ENCODE data around the gene IDH3G.
"Not testable (repeated sequence)": the region's sequence is repeated elsewhere in the genome, so short reads cannot be mapped to it uniquely, and the experiment has no call there.

Gene IDH3G

DNA sequence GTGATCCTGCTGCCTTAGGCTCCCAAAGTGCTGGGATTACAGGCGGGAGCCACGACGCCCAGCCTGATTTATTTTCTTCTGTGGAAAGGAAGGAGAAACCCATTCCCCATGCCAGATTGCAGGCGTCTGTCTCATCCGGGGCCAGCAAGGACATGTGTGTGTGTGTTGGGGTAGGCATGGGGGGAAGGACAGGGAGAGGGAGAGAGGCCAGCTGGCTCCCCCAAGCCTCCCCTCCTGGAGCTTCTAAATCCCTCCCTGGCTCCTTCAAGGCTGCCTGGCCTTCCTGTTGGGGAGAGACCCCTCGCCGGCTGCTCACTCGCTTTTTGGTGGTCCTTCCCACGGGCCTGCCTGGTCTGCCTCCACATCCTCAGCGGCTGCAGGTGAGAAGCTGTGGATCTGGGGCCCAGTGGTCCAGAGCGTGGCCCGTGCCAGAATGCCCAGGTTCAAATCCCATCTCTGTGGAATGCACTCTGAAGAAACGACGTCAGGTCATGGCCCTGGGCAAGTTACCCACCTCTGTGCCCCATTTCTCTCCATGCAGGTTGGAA, 31.5 kb downstream of the IDH3G start:
- no peak for DNase-seq (ENCODE audit: low read depth in 2 of 2)

DNA sequence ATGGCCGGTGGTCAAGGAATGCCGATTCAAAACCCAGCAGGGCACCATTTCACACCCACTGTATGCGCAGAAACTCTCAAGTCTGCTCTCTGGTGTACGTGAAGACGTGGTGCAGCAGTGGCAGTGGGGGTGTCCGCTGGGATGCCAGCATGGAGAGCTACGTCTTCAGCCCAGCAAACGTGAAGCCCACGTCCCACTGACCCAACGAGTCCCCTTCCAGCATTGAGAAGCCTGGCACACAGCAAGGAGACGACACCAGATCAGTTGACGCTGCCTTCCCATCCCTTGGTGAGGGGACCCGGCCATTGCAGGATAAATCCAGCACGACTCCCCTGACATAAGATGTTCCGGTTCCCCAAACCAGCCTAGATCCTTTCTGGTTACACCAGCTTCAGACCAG, 32.3 kb downstream of the IDH3G start:
- DNase-seq (ENCODE audit: low read depth in 2 of 2) = no peak

DNA sequence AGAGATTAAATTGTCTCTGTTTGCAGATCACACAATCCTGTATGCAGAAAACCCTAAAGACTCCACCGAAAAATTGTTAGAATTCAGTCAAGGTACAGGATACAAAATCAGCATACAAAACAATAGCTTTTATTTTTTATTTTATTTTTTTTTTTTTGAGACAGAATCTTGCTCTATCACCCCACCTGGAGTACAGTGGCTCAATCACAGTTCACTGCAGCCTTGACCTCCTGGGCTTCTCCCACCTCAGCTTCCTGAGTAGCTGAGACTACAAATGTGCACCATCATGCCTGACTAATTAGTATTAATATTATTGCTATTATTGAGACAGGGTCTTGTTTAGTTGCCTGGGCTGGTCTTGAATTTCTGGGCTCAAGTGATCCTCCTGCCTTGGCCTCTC, 39.0 kb downstream of the IDH3G start:
- no peak for DNase-seq (ENCODE audit: low read depth in 2 of 2)

DNA sequence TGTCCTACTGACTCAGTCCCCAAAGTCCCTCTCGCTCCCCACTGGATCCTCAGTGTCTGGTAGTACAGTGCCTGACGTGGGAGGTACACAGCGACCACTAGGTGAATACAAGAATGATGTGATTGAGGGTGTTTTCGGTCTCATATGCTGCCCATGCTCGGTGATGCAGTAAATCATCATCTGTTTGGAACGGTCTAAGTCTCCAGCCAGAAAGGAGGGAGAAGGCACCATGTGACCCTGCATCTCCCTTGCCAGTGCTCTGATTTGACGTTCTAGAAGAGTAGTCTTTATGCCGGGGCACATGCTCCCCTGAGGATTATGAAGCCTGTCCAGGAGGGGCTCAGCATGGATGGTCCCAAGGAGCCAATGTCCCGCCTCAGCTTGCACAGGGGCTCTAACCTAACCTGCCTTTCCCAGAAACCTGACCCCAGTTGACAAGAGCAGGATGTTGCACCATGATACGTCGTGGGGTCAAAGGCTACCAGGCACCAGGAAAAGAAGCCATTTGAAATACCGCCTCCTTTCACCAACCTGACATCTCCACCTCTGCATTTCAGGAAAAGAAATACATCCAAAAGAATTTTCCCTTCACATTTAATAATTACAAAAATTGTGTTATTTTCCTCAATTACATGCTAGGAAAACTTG, 43.9 kb downstream of the IDH3G start:
- DNase-seq (ENCODE audit: low read depth in 2 of 2) = no peak

DNA sequence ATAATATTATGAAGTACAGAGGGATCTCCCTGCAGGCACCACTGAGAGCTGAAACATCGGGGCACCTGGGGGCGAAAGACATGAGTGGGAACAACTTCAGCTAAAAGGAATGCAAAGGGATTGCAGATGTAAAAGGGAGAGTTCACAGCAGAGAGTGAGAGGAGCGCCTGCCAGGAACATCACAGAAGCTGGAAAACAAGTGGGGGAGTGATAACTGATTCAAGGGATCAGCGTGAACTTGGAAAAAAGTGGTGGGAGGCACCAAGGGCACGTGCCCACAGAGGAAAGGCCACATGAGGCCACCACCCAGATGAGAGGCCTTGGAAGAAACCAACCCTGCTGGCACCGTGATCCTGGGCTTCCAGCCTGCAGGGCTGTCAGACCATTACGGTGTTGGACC, 45.2 kb downstream of the IDH3G start:
- DNase-seq (ENCODE audit: low read depth in 2 of 2) = not testable (repeated sequence)

DNA sequence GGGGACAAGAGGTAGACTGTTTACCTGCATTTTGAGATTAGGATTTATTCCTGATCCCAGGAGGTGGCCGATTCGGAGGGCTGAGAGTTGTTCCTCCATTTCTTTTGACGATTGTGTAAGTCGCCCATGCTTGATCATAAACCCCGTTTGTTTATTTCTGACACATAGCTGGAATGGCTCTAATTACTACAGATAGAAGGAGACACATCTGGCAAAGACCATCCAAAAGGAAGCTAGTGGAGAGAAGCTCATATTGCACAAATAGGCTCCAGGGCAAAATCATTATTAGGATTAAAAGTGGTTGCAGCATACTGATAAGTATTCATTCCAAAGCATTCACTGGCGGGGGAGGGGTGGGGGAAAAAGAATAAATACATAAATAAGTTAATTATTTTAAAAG, 47.2 kb downstream of the IDH3G start:
- not testable (repeated sequence) for DNase-seq (ENCODE audit: low read depth in 2 of 2)

DNA sequence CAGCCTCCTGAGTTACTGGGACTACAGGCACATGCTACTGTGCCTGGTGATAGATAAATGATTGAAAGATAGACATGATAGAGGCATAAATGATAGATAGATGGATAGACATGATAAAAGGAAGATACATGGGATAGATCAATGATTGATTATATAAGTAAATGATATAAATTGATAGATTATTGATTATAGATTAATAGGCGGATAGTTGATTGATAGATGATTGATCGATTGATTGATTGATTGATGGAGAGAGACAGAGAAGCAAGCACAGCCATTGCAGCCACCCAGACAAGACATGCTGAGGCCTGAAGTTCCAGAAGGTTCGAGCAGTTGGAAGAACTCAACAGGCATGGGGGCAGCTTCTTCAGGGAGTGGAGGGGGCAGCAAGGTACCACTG, 47.8 kb downstream of the IDH3G start:
- no peak for DNase-seq (ENCODE audit: low read depth in 2 of 2)

DNA sequence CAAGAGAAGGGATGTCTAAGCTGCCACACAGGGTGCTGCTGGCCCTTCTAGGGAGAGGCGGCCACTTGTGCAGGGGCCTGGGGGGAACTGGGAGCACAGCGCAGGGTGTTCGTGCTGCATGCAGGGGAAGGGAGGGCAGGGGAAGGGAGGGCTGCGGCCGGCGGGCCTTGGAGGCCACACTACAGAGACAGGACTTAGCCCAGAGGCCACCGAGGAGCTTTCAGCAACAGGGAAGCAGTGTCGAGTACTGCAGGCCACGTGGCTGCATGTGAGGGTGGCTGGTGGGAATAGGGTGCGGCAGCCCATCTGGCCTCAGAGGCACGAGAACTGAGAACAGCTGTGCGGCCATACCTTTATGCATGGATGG, 49.1 kb downstream of the IDH3G start:
- not testable (repeated sequence) for DNase-seq (ENCODE audit: low read depth in 2 of 2)

DNA sequence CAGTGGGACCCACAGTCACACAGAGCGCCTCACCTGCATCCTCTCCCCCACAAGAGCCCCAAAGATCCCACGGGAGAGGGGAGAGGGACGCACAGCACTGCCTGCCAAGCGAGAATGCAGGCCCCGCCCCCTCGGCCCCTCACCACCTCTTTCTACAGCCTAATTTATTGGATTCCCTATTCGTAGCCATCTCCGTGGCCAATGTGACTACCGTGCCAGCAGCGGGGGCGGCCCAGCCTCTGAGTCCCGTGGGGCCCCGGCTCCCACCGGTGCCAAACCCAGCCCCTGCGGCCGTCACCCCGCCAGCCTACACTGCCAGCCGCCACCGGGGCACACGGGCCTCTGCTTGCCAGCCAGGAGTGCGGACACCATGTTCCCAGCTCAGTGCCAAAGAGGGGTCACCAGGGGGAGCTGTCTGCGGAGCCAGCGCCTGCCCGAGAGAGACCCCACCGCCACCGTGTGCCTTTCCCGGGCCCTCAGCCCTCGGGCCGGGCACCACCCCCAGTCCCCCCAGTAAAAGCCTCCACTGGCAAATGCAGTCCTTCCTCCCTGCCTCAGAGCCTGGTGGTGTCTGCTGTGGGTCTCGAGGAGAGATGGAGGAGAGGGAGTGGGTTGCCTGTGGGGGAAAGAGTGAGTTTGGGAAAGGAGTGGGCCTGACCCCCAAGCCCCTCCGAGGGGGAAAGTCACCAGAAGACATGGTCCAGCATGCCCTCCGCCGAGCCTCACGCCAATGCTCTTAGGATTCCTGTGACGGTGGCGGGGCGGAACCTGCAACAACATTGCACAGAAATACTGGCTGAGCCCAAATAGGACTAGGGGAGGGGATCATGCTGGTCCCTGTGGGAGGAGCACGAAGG, 49.7 kb downstream of the IDH3G start:
- DNase-seq (ENCODE audit: low read depth in 2 of 2) = no peak

DNA sequence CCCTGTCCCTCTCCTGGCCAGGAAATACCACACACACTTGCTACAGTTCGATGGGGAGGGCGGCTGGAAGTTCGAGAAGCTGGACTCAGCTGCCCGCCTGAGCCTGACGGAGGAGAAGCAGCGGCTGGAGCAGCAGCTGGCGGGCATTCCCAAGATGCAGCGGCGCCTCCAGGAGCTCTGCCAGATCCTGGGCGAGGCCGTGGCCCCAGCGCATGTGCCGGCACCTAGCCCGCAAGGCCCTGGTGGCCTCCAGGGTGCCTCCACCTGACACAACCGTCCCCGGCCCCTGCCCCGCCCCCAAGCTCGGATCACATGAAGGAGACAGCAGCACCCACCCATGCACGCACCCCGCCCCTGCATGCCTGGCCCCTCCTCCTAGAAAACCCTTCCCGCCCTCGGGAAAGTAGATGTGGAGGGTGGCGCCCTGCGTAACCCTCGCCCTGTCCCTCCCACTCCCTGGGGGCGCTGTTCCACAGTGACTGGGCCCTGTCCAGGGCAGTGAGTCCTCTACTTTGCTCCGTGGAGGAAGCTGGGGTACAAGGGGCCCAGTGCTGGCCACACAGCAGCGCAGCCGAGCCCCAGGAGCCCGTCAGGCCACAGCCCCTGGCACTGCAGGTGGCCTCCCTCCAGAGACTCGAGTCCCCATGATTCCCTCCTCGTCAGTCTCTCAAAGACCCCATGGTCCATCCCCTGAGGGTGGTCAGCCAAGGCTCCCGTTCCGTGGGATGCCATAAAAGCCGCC, 50.5 kb downstream of the IDH3G start:
- not testable (repeated sequence) for DNase-seq (ENCODE audit: low read depth in 2 of 2)

DNA sequence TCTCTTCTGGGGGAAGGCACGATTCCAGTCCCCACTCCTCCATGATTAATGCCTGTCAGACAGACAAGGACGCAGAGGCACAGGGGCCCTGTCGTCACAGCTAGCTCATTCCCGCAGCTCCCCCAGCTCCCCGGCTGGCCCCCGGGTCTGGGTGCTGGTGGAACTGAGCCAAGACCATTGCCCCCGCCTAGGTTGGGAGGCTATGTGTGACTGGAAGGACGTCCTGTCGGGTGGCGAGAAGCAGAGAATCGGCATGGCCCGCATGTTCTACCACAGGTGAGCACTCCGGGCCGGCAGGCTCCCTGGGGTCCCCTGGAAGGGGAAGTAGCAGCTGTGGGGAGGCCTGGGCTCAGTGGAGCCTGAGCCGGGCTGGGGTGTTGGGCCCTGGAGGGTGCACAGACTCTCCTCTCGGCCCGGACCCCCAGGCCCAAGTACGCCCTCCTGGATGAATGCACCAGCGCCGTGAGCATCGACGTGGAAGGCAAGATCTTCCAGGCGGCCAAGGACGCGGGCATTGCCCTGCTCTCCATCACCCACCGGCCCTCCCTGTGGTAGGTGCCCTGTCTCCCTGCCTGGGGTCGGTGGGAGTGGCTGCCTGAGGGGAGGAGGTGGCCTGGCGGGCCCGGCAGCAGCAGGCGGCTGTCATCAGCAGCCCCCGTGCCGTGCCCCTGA, 51.2 kb downstream of the IDH3G start:
- not testable (repeated sequence) for DNase-seq (ENCODE audit: low read depth in 2 of 2)

DNA sequence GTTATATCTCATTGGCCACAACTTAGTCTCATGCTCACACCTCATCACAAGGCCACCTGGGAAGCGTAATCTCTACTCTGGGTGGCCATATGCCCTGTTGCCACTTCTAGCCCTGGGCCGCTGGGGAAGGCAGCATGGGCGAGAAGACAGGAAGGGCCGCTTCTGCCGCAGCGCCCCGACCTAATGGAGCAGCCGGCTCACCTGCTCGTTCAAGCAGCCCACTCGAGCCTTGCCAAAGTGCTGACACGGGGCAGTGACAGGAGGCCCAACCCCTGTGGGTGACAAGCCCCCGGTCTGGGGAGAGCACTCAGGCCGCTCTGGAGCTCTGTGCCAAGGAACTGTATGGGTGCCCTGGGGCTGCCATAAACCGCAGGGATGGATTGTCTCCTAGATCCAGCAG, 52.1 kb downstream of the IDH3G start:
- DNase-seq (ENCODE audit: low read depth in 2 of 2) = not testable (repeated sequence)

DNA sequence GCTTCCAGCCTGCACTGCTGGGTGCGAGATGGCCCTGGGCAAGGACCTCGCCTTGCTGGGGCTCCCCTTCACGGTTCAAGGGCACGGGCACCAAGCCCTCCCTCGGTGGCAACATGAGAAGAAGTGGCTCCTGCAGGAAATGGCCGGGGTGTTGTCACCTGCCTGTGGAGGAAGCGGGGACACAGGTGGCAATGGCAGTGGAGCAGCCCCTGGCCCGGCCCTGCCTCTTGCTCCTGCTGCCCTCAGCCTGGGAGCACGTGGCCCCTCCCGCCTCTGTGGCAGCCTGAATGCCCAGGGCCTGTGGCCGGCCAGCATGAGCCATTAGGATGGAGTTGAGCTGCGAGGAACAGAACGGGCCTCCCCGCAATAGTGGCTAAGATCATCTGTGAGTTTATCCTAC, 52.7 kb downstream of the IDH3G start:
- no peak for DNase-seq (ENCODE audit: low read depth in 2 of 2)

DNA sequence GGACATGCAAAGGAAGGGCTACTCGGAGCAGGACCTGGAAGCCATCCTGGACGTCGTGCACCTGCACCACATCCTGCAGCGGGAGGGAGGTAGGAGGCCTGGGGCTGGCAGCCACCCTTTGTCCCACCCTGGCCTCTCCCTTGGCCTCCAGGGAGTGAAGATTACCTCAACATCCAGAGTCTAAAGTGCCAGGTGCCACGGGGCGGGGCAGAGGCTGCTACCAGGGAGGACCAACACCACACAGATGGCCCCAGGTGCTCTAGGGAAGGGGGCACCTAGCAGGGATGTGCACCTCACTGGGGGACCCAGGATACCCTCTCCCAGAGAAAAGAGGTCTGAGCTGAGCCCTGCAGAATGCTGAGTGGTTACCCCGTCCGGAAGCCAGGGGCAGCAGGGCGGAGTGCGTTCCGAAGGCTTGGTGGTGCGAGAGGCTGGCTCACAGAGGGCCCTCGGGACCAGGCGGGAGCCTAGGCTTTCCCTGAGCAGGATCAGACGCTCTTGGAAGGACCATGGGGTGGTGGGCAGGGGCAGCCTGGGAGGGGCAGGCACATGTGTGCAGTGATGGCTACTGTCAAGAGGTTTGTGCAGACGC, 53.4 kb downstream of the IDH3G start:
- DNase-seq (ENCODE audit: low read depth in 2 of 2) = no peak

DNA sequence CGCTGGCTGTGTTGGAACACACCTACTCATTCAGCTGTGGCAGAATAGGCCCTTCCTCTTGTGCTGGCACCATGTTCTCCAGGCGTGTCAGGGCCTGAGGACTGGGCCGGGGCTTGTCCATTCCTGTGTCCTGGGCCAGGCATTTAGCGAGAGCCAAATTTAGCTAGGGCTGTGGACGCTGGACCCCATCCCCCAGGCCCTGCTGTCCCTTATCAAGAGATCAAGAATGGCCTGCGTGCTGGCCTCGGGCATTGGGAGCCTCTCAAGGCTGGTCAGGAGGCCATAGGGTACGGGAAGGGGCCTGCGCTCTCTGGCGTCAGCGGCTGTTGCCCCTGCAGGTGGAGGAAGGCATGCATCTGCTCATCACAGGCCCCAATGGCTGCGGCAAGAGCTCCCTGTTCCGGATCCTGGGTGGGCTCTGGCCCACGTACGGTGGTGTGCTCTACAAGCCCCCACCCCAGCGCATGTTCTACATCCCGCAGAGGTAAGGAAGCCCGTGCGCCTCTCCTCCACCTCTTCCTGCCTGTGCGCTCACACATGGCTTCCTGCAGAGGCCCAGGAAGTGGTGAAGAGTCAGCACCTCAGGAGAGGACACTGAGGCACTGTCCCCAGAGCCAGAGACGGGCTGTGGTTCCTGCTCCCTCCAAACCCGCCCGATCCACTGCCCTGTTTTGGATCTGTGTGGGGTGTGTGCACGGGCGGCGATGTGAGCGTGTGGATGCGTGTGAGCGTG, 54.3 kb downstream of the IDH3G start:
- no peak for DNase-seq (ENCODE audit: low read depth in 2 of 2)

DNA sequence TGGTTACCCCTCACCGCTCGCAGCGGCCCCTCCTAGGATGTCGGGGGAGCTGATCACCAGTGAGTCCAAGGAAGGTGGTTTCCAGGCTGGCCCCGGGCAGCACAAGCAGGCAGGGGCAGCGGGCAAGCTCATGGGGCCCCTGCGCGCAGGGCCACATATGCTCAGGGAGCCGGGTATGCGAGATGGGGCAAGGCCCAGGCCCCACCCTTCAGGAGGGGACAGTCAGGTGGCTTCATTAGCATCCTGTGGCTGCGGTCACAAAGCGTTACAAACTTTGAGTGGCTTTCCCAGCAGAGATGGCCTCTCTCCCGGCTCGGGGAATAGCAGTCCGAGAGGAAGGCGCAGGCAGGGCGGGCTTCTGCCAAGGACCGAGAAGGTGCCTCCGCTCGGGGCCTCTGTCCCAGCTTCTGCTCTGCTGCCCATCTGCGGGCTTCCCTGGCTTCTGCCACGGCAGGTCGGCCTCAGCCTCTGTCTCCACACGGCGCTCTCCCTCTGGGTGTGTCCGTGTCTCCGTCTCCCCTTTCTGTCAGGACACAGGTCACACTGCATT, 56.0 kb downstream of the IDH3G start:
- DNase-seq (ENCODE audit: low read depth in 2 of 2) = no peak

DNA sequence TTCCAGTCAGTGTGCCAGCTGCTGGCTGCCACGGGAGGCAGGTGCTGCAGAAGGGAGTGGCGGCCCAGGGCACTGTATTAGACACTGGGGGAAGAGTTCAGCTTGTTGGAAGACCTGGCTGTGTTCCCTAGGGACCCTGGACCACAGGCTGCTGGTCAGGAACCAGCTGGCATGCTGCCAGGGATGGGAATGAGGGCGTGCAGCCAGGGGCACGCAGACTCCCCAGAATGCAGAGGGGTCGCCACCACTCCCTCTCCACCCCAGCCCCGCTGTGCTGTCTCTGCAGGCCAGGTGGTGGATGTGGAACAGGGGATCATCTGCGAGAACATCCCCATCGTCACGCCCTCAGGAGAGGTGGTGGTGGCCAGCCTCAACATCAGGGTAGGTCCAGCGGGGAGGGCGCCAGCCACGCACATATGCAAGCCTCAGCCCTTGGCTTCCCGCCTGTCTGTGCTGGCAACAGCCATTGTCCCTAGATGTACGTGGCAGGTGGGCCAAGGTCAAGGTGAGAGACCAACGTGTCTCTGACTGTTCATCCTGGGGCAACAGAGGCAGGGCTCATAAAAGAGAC, 57.2 kb downstream of the IDH3G start:
- no peak for DNase-seq (ENCODE audit: low read depth in 2 of 2)

DNA sequence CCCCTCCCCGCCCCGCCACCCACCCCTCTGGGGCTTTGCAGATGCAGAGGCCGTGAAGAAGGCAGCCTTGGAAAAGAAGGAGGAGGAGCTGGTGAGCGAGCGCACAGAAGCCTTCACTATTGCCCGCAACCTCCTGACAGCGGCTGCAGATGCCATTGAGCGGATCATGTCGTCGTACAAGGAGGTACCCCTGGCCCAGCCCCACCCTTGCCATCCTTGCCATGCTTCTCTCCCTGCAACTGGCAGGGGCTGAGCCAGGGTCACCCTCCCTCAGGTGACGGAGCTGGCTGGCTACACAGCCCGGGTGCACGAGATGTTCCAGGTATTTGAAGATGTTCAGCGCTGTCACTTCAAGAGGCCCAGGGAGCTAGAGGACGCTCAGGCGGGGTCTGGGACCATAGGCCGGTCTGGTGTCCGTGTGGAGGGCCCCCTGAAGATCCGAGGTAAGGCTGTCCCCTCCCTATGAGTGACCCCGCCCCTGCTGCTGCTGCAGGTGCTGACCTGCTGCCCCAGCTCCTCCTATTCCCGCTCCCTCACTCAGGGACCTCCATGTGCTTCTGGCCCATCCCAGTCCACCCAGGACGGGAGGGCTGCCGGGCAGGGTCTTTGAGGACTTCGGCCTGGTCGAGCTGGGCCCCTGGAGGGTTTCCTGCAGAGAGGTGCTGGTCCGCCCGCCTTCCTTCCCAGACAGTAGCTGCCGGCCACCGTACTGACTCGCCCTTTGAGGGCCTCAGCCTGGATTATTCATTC, 57.9 kb downstream of the IDH3G start:
- DNase-seq (ENCODE audit: low read depth in 2 of 2) = no peak

Measured in stimulated activated CD4-positive, alpha-beta T cell treated with anti-CD3 and anti-CD28 coated beads, Interleukin-4, amount 100 ng/mL, for 48 hours (primary cell).